ENCODE data around the gene ENTREP3. TPM values are rescaled to one million over a fixed set of nuclear protein-coding genes. Genes with fewer than 3 reads are reported as not detected.

The ENTREP3 gene
- total RNA-seq, 4 donors from 2014 or later, result 5.6 to 12.0 (median 7.8) TPM

DNA sequence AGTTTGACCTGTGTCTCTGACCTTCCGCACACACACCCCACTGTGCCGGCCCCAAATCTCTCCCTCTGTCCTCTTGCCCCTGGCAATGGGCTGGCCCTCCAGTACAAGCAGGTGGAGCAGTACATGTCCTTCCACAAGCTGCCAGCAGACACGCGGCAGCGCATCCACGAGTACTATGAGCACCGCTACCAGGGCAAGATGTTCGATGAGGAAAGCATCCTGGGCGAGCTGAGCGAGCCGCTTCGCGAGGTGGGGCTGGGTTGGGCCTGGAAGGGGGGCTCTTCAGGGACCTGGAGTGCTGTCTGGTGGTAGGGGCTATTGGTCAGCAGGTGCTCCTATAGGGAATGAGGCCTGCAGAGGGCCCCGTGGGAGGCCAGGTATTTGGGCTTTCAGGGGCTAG, 29.8 kb upstream of the ENTREP3 start:
- Histone ChIP-seq H3K36me3 (no peaks in the 10 kb centered on the region), H3K4me3 (replicated peaks in 1 of 3) (no peak overlapping the region), H3K27ac (no peak overlapping the region), H3K4me1 (no peaks in the 10 kb centered on the region), H3K27me3 (no peaks in the 10 kb centered on the region), H3K9me3 (no peaks in the 10 kb centered on the region)
- DNase-seq, result no peak
- intact Hi-C loops (cut with DNase I), result no loop called here
- TF ChIP-seq POLR2A (IDR thresholded peaks at IDR 0.05) (no peak), CTCF (IDR thresholded peaks at IDR 0.05) (no peak)
- WGBS, 2 donors, result 87 to 90% methylated on average over 14 of the region's 14 CpGs

- Histone ChIP-seq H3K36me3 (no peaks in the 10 kb centered on the region), H3K9me3 (no peaks in the 10 kb centered on the region), H3K27me3 (no peaks in the 10 kb centered on the region), H3K4me1 (no peaks in the 10 kb centered on the region), H3K4me3 (replicated peaks in 1 of 3) (no peak overlapping the region), H3K27ac (no peak overlapping the region)
- 93 to 98% methylated on average over 2 to 11 of the region's 12 CpGs for WGBS, 2 donors
- no peak for DNase-seq
- intact Hi-C loops (cut with DNase I), result no loop called here
- no peak for TF ChIP-seq CTCF (IDR thresholded peaks at IDR 0.05)
- no peak for TF ChIP-seq POLR2A (IDR thresholded peaks at IDR 0.05)
Measured at GRCh38 chr1:155284476-155284875, 29.2 kb upstream of the ENTREP3 start.

DNA sequence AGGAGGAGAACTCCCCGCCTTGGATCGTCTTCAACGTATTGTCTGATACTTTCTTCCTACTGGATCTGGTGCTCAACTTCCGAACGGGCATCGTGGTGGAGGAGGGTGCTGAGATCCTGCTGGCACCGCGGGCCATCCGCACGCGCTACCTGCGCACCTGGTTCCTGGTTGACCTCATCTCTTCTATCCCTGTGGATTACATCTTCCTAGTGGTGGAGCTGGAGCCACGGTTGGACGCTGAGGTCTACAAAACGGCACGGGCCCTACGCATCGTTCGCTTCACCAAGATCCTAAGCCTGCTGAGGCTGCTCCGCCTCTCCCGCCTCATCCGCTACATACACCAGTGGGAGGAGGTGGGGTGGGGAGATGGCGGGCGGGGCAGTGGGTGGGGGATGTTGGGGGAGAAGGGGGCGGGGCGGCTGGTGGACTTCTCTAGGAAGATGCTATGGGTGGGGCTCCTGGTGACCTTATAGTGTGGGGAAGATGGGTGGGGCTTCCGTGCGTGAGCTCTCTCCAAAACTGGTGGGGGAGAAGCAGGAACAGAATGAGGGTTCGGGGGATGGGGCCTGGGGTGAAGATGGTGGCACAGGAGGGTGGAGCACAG, 27.3 kb upstream of the ENTREP3 start:
- Histone ChIP-seq H3K36me3 (no peaks in the 10 kb centered on the region), H3K27me3 (no peaks in the 10 kb centered on the region), H3K9me3 (no peaks in the 10 kb centered on the region), H3K27ac (no peak overlapping the region), H3K4me3 (replicated peaks in 1 of 3) (no peak overlapping the region), H3K4me1 (peaks cover 8% of the 10 kb centered on the region in 2 donors)
- intact Hi-C loops (cut with DNase I), result no loop called here
- DNase-seq, result no peak
- whole genome bisulfite sequencing, 2 donors, result 94 to 96% methylated on average over 28 to 29 of the region's 29 CpGs
- TF ChIP-seq CTCF (IDR thresholded peaks at IDR 0.05), result no peak
- no peak for TF ChIP-seq POLR2A (IDR thresholded peaks at IDR 0.05)

GRCh38 chr1:155279268-155279667, 24.0 kb upstream of the ENTREP3 start:
- H3K36me3 ChIP-seq, result no peaks in the 10 kb centered on the region
- H3K27me3 ChIP-seq, result no peaks in the 10 kb centered on the region
- H3K9me3 ChIP-seq, result no peaks in the 10 kb centered on the region
- intact Hi-C loops (cut with DNase I), result loop anchor here (5.0 kb wide), 1 partner anchor 43 kb away; the partner anchor contains the start of gene RUSC1
- no peak overlapping the region for H3K27ac ChIP-seq
- H3K4me3 ChIP-seq (replicated peaks in 1 of 3), result no peak overlapping the region
- DNase-seq, result no peak
- peaks cover 10 to 12% of the 10 kb centered on the region in 2 donors for H3K4me1 ChIP-seq
- WGBS, 2 donors, result 83 to 89% methylated on average over 2 of the region's 2 CpGs
- TF ChIP-seq CTCF (IDR thresholded peaks at IDR 0.05), result no peak
- TF ChIP-seq POLR2A (IDR thresholded peaks at IDR 0.05), result no peak

DNA sequence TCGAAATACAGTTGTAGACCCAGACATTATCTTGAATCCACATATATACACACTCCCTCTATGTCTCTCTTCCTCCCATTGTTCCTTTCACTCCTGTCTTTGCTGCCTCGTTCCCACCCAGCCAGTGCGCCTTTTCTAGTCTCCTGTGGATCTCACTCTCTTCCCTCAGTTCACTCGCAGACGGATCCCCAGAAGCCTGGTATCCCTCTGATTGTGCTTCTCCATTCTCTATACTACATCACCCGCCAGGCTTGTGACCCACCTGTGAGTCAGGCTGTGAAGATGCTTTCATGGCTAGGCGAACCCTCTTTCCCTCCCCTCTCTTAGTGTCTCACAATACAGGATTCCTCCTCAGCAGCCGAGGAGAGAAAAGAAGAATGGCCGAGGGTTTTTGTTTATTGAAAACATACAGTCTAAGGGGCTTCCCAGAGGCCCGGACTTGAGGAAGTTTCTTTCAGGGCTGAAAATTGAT, 23.4 kb upstream of the ENTREP3 start:
- Histone ChIP-seq H3K27me3 (no peaks in the 10 kb centered on the region), H3K9me3 (no peaks in the 10 kb centered on the region), H3K27ac (no peak overlapping the region), H3K4me3 (replicated peaks in 1 of 3) (no peak overlapping the region), H3K4me1 (peaks cover 10 to 15% of the 10 kb centered on the region in 2 donors), H3K36me3 (no peaks in the 10 kb centered on the region)
- intact Hi-C loops (cut with DNase I), result loop anchor here (5.0 kb wide), 1 partner anchor 44 kb away; the partner anchor contains the start of gene RUSC1
- DNase-seq, result no peak
- 58 to 63% methylated on average over 10 of the region's 10 CpGs for WGBS, 2 donors
- TF ChIP-seq POLR2A (IDR thresholded peaks at IDR 0.05), result no peak
- TF ChIP-seq CTCF (IDR thresholded peaks at IDR 0.05), result peak in 1 of 6 experiments; percentile 4

Data from thyroid gland (tissue), 4 donors.